Sigmoid colon (tissue), 4 donors: ENCODE data around the gene TRMT1.

Experiments
- CTCF ChIP-seq, 4 experiments: fragments of 450-650 bp in 3 of 4; fragments of 200-600 bp in 1 of 4; IDR thresholded peaks; one replicate each; pipeline ENCODE4 v1.5.1; 2016 to 2019; ENCODE audit warnings: antibody characterized with exemption in 4 of 4, mild to moderate bottlenecking in 3 of 4, moderate library complexity in 2 of 4
- POLR2A ChIP-seq, 2 donors: fragments of 450-650 bp; IDR thresholded peaks; one replicate each; pipeline ENCODE4 v1.6.1; 2016; ENCODE audit warnings: antibody characterized with exemption in 2 of 2, mild to moderate bottlenecking in 2 of 2, moderate library complexity in 2 of 2
- POLR2AphosphoS5 ChIP-seq, 4 donors: sonication (generic); formaldehyde crosslinking; IDR thresholded peaks; one replicate each; pipeline ENCODE4 v1.6.1; 2017; ENCODE audit warnings: antibody characterized with exemption in 4 of 4

- TF ChIP-seq CTCF (IDR thresholded peaks at IDR 0.05) (no peak), POLR2A (IDR thresholded peaks at IDR 0.05) (no peak), POLR2AphosphoS5 (IDR thresholded peaks at IDR 0.05) (no peak)
Measured at GRCh38 chr19:13090511-13091231, 25.9 kb downstream of the TRMT1 start.
